ENCODE measurements around the gene DAPK1.
A peak's percentile ranks its signal among the peaks of the same experiment; 100 is the strongest.

The DAPK1 gene

GRCh38 chr9:87534036-87534435 is 36.4 kb downstream of the DAPK1 start:
- CTCF ChIA-PET, result no interaction called here
- POLR2A ChIA-PET, result no interaction called here
- TF ChIP-seq CTCF (IDR thresholded peaks at IDR 0.05; ENCODE audit: control extremely low read depth, extremely low read depth, low read depth, missing control alignments), result no peak
- DNase-seq (ENCODE audit: extremely low spot score), result no peak

- POLR2A ChIA-PET, result no interaction called here
Observed at GRCh38 chr9:87534957-87535356, 37.3 kb downstream of the DAPK1 start.

GRCh38 chr9:87535817-87536539 is 38.3 kb downstream of the DAPK1 start:
- POLR2A ChIA-PET, result interaction anchor here (0.8 to 1.8 kb wide), 3 partner anchors 15 to 26 kb away, joined by 3 to 16 read pairs (median 3); no protein-coding TSS in a partner anchor
- CTCF ChIA-PET, result interaction anchor here (1.0 to 3.9 kb wide), 7 partner anchors 10 to 58 kb away, joined by 3 to 14 read pairs (median 3); no protein-coding TSS in a partner anchor
- DNase-seq (ENCODE audit: extremely low spot score), result peak; percentile 56
- no peak for TF ChIP-seq CTCF (IDR thresholded peaks at IDR 0.05; ENCODE audit: control extremely low read depth, extremely low read depth, low read depth, missing control alignments)

More at GRCh38 chr9:87534957-87535356, 37.3 kb downstream of the DAPK1 start:
- CTCF ChIA-PET, result interaction anchor here (1.0 to 3.9 kb wide), 2 partner anchors 12 to 57 kb away, joined by 3 to 14 read pairs; no protein-coding TSS in a partner anchor
- DNase-seq (ENCODE audit: extremely low spot score), result no peak
- TF ChIP-seq CTCF (IDR thresholded peaks at IDR 0.05; ENCODE audit: control extremely low read depth, extremely low read depth, low read depth, missing control alignments), result no peak

- TF ChIP-seq CTCF (IDR thresholded peaks at IDR 0.05; ENCODE audit: control extremely low read depth, extremely low read depth, low read depth, missing control alignments), result no peak
- POLR2A ChIA-PET, result interaction anchor here (1.6 kb wide), 1 partner anchor 19 kb away, joined by 4 read pairs; no protein-coding TSS in a partner anchor
- CTCF ChIA-PET, result interaction anchor here (0.9 to 3.9 kb wide), 8 partner anchors 10 to 40 kb away, joined by 3 to 14 read pairs (median 4); partner anchors contain the start of gene DAPK1
- DNase-seq (ENCODE audit: extremely low spot score), result no peak
Observed at GRCh38 chr9:87537625-87538024, 40.0 kb downstream of the DAPK1 start.

- DNase-seq (ENCODE audit: extremely low spot score), result no peak
- CTCF ChIA-PET, result no interaction called here
- POLR2A ChIA-PET, result no interaction called here
- TF ChIP-seq CTCF (IDR thresholded peaks at IDR 0.05; ENCODE audit: control extremely low read depth, extremely low read depth, low read depth, missing control alignments), result no peak
Observed at GRCh38 chr9:87540444-87541105, 42.9 kb downstream of the DAPK1 start.

GRCh38 chr9:87541663-87542062 is 44.0 kb downstream of the DAPK1 start:
- TF ChIP-seq CTCF (IDR thresholded peaks at IDR 0.05; ENCODE audit: control extremely low read depth, extremely low read depth, low read depth, missing control alignments), result no peak
- DNase-seq (ENCODE audit: extremely low spot score), result no peak
- POLR2A ChIA-PET, result interaction anchor here (0.6 kb wide), 1 partner anchor 17 kb away, joined by 3 read pairs; no protein-coding TSS in a partner anchor
- CTCF ChIA-PET, result interaction anchor here (2.0 kb wide), 1 partner anchor 18 kb away, joined by 4 read pairs; no protein-coding TSS in a partner anchor
